ENCODE results near the gene CACNA1D. TPM values are rescaled to one million over a fixed set of nuclear protein-coding genes. Genes with fewer than 3 reads are reported as not detected.

The CACNA1D gene
- polyA plus RNA-seq, 4 donors, result 5.7 to 14.3 (median 12.2) TPM

GRCh38 chr3:53524566-53524965, 30.2 kb downstream of the CACNA1D start:
- no peak for DNase-seq (ENCODE audit: low read depth in 4 of 4, low spot score in 3 of 4)

- DNase-seq (ENCODE audit: low read depth in 4 of 4, low spot score in 3 of 4), result no peak
Observed at GRCh38 chr3:53525765-53526703, 31.6 kb downstream of the CACNA1D start.

- no peak for DNase-seq (ENCODE audit: low read depth in 4 of 4, low spot score in 3 of 4)
Observed at GRCh38 chr3:53526704-53527055, 32.3 kb downstream of the CACNA1D start.

- no peak for DNase-seq (ENCODE audit: low read depth in 4 of 4, low spot score in 3 of 4)
Observed at GRCh38 chr3:53530205-53530604, 35.8 kb downstream of the CACNA1D start.

- DNase-seq (ENCODE audit: low read depth in 4 of 4, low spot score in 3 of 4), result no peak
Observed at GRCh38 chr3:53531749-53532148, 37.3 kb downstream of the CACNA1D start.

- DNase-seq (ENCODE audit: low read depth in 4 of 4, low spot score in 3 of 4), result no peak
Observed at GRCh38 chr3:53533472-53533871, 39.1 kb downstream of the CACNA1D start.

GRCh38 chr3:53534216-53534615, 39.8 kb downstream of the CACNA1D start:
- no peak for DNase-seq (ENCODE audit: low read depth in 4 of 4, low spot score in 3 of 4)

GRCh38 chr3:53534676-53535400, 40.4 kb downstream of the CACNA1D start:
- peak in 1 of 4 donors; percentile 46 for DNase-seq (ENCODE audit: low read depth in 4 of 4, low spot score in 3 of 4)

- DNase-seq (ENCODE audit: low read depth in 4 of 4, low spot score in 3 of 4), result no peak
Observed at GRCh38 chr3:53536282-53536681, 41.9 kb downstream of the CACNA1D start.

- DNase-seq (ENCODE audit: low read depth in 4 of 4, low spot score in 3 of 4), result no peak
Observed at GRCh38 chr3:53544357-53544756, 49.9 kb downstream of the CACNA1D start.

- DNase-seq (ENCODE audit: low read depth in 4 of 4, low spot score in 3 of 4), result no peak
Observed at GRCh38 chr3:53545310-53545995, 51.0 kb downstream of the CACNA1D start.

GRCh38 chr3:53545996-53546359, 51.6 kb downstream of the CACNA1D start:
- DNase-seq (ENCODE audit: low read depth in 4 of 4, low spot score in 3 of 4), result no peak

GRCh38 chr3:53547327-53547726, 52.9 kb downstream of the CACNA1D start:
- DNase-seq (ENCODE audit: low read depth in 4 of 4, low spot score in 3 of 4), result no peak

- DNase-seq (ENCODE audit: low read depth in 4 of 4, low spot score in 3 of 4), result no peak
Observed at GRCh38 chr3:53550005-53550620, 55.7 kb downstream of the CACNA1D start.

GRCh38 chr3:53551324-53551723, 56.9 kb downstream of the CACNA1D start:
- DNase-seq (ENCODE audit: low read depth in 4 of 4, low spot score in 3 of 4), result no peak

- no peak for DNase-seq (ENCODE audit: low read depth in 4 of 4, low spot score in 3 of 4)
Observed at GRCh38 chr3:53552730-53553129, 58.3 kb downstream of the CACNA1D start.

GRCh38 chr3:53553200-53553599, 58.8 kb downstream of the CACNA1D start:
- no peak for DNase-seq (ENCODE audit: low read depth in 4 of 4, low spot score in 3 of 4)

- DNase-seq (ENCODE audit: low read depth in 4 of 4, low spot score in 3 of 4), result no peak
Observed at GRCh38 chr3:53554559-53555067, 60.2 kb downstream of the CACNA1D start.

- DNase-seq (ENCODE audit: low read depth in 4 of 4, low spot score in 3 of 4), result no peak
Observed at GRCh38 chr3:53555068-53555588, 60.7 kb downstream of the CACNA1D start.

- DNase-seq (ENCODE audit: low read depth in 4 of 4, low spot score in 3 of 4), result no peak
Observed at GRCh38 chr3:53566461-53567145, 72.2 kb downstream of the CACNA1D start.

All from left renal pelvis (tissue), 4 donors.